Esophagus squamous epithelium (tissue), 5 donors: Measurements from ENCODE around the gene FBLIM1. TPM values are rescaled to one million over a fixed set of nuclear protein-coding genes. Genes with fewer than 3 reads are reported as not detected.
A peak's percentile ranks its signal among the peaks of the same experiment; 100 is the strongest.

ENCODE experiments used
- DNase-seq: peaks from one replicate; lab custom pipeline; 2025; lab: John Stamatoyannopoulos, UW
- H3K27ac ChIP-seq, 4 donors: fragments of 200-600 bp; sonication (generic); one replicate each; pipeline ENCODE4 v1.5.1; 2016 to 2019; ENCODE audit warnings: mild to moderate bottlenecking in 1 of 4
- H3K27me3 ChIP-seq, 4 donors: fragments of 200-600 bp; sonication (generic); 1 replicate in 3 of 4; 2 replicates in 1 of 4; pipeline versions ENCODE4 v1.5.1 to v1.6.0; 2017 to 2021; ENCODE audit warnings: antibody characterized with exemption in 1 of 4
- H3K36me3 ChIP-seq, 3 donors: fragments of 200-600 bp; sonication (generic); one replicate each; pipeline ENCODE4 v1.5.1; 2016 to 2019
- H3K4me1 ChIP-seq, 3 donors: fragments of 200-600 bp; sonication (generic); one replicate each; pipeline ENCODE4 v1.5.1; 2017 to 2019
- H3K4me3 ChIP-seq, 4 donors: fragments of 200-600 bp; sonication (generic); 1 replicate in 3 of 4; 2 replicates in 1 of 4; pipeline ENCODE4 v1.5.1; 2016 to 2019; ENCODE audit warnings: mild to moderate bottlenecking in 2 of 4, moderate library complexity in 1 of 4
- H3K9me3 ChIP-seq, 3 donors: fragments of 200-600 bp; sonication (generic); one replicate each; pipeline ENCODE4 v1.5.1; 2016 to 2019
- CTCF ChIP-seq, 6 experiments: fragments of 450-650 bp in 4 of 6; fragments of 200-600 bp in 2 of 6; sonication (generic) in 2 of 6; IDR thresholded peaks; one replicate each; pipeline ENCODE4 v1.5.1; 2016 to 2019; ENCODE audit warnings: antibody characterized with exemption in 6 of 6, mild to moderate bottlenecking in 4 of 6, moderate library complexity in 4 of 6
- POLR2A ChIP-seq, 4 donors: fragments of 450-650 bp; IDR thresholded peaks; one replicate each; pipeline ENCODE4 v1.6.1; 2017; ENCODE audit warnings: antibody characterized with exemption in 4 of 4, mild to moderate bottlenecking in 4 of 4, moderate library complexity in 3 of 4
- WGBS, 2 donors: methylation state at CpG; one replicate each; pipeline ENCODE4 v1.1.5; 2018; 5-methylcytosine and 5-hydroxymethylcytosine counted together
- intact Hi-C: fragments of 100-400 bp; cut with DNase I; formaldehyde crosslinking; loops from one replicate; pipeline ENCODE4 v1.15.0; 2022
- total RNA-seq, 4 donors: library from RNA; depleted of rRNA; stranded (reverse); fragments of >200 nt; gene quantifications; one replicate each; pipeline ENCODE4 v1.1.0, GENCODE V29; 2016
- donor health status: DM: yes; HTN: yes; CAD: no.

FBLIM1 gene
- total RNA-seq, 4 donors from 2014 or later: 28.2 to 46.0 (median 29.4) TPM

GRCh38 chr1:15727021-15727420 is 31.6 kb upstream of the FBLIM1 start:
- Histone ChIP-seq H3K36me3 (peaks cover 59 to 100% (median 72%) of the 10 kb centered on the region in 3 donors), H3K27me3 (no peaks in the 10 kb centered on the region), H3K4me1 (no peaks in the 10 kb centered on the region), H3K27ac (no peak overlapping the region), H3K9me3 (no peaks in the 10 kb centered on the region), H3K4me3 (no peak overlapping the region)
- DNase-seq: no peak
- TF ChIP-seq POLR2A (IDR thresholded peaks at IDR 0.05) (no peak), CTCF (IDR thresholded peaks at IDR 0.05) (no peak)
- intact Hi-C loops: no loop called here
- 93% methylated on average over 3 of the region's 21 CpGs; no CpG with 5 or more reads in 1 of the 2 donors for WGBS, 2 donors

GRCh38 chr1:15727424-15727823 is 31.2 kb upstream of the FBLIM1 start:
- Histone ChIP-seq H3K4me3 (no peak overlapping the region), H3K4me1 (peaks cover 0 to 3% (median under 1%) of the 10 kb centered on the region in 3 donors), H3K27ac (no peak overlapping the region), H3K9me3 (no peaks in the 10 kb centered on the region), H3K27me3 (no peaks in the 10 kb centered on the region), H3K36me3 (peaks cover 59 to 100% (median 76%) of the 10 kb centered on the region in 3 donors)
- DNase-seq: no peak
- 77% methylated on average over 5 of the region's 13 CpGs; no CpG with 5 or more reads in 1 of the 2 donors for WGBS, 2 donors
- no peak for TF ChIP-seq POLR2A (IDR thresholded peaks at IDR 0.05)
- no peak for TF ChIP-seq CTCF (IDR thresholded peaks at IDR 0.05)
- intact Hi-C loops: no loop called here

DNA sequence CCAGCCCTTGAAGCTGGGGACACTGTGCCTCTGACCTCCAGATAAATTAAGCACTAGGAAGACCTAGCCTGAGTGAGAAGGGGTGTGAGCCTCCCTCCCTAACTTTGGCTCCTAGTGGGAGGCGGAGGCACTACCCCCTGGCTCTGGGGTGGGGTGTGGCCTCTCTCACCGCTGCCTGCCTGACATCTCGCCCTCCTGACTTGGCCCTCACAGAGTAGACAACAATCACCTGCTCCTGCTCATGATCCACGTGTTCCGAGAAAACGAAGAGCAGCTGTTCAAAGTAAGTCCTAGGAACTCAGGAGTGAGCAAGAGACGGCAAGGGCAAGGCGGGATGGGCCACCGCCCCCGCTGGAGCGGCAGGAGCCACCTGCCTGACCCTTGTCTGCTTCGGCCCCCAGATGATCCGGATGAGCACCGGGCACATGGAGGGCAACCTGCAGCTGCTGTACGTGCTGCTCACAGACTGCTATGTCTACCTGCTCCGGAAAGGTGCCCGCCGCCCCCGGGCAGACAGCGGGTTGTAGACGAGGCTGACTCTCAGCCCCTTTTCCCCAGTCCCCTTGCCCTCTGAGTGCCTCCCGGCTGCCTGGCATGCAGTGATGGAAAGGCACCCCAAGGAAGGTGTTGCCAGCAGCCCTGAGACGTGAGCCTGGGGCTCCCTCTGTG is 30.6 kb upstream of the FBLIM1 start:
- intact Hi-C loops: no loop called here
- H3K9me3 ChIP-seq: no peaks in the 10 kb centered on the region
- no peak for TF ChIP-seq CTCF (IDR thresholded peaks at IDR 0.05)
- no peak for TF ChIP-seq POLR2A (IDR thresholded peaks at IDR 0.05)

GRCh38 chr1:15728937-15729657 is 29.5 kb upstream of the FBLIM1 start:
- no peak for DNase-seq
- H3K27ac ChIP-seq: peak overlapping the region in 1 of 4 donors; percentile 20
- TF ChIP-seq CTCF (IDR thresholded peaks at IDR 0.05) (no peak), POLR2A (IDR thresholded peaks at IDR 0.05) (no peak)
- WGBS, 2 donors: 73 to 85% methylated on average over 3 to 8 of the region's 22 CpGs
- intact Hi-C loops: no loop called here
- H3K36me3 ChIP-seq: peaks cover 63 to 100% (median 91%) of the 10 kb centered on the region in 3 donors
- H3K4me3 ChIP-seq: no peak overlapping the region
- peaks cover 0 to 17% (median 10%) of the 10 kb centered on the region in 3 donors for H3K4me1 ChIP-seq
- H3K27me3 ChIP-seq: no peaks in the 10 kb centered on the region
- H3K9me3 ChIP-seq: no peaks in the 10 kb centered on the region

More for the DNA sequence above, 30.6 kb upstream of the FBLIM1 start:
- H3K4me3 ChIP-seq: no peak overlapping the region
- peaks cover 0 to 9% (median 5%) of the 10 kb centered on the region in 3 donors for H3K4me1 ChIP-seq
- 88 to 89% methylated on average over 3 of the region's 23 CpGs for WGBS, 2 donors
- H3K36me3 ChIP-seq: peaks cover 54 to 100% (median 81%) of the 10 kb centered on the region in 3 donors
- H3K27ac ChIP-seq: no peak overlapping the region
- DNase-seq: no peak
- H3K27me3 ChIP-seq: no peaks in the 10 kb centered on the region

- intact Hi-C loops: no loop called here
- WGBS, 2 donors: 83 to 86% methylated on average over 1 to 8 of the region's 16 CpGs
- Histone ChIP-seq H3K4me3 (no peak overlapping the region), H3K9me3 (no peaks in the 10 kb centered on the region), H3K27ac (no peak overlapping the region), H3K27me3 (no peaks in the 10 kb centered on the region), H3K4me1 (peaks cover 7 to 30% (median 17%) of the 10 kb centered on the region in 3 donors), H3K36me3 (peaks cover 72 to 99% (median 84%) of the 10 kb centered on the region in 3 donors)
- DNase-seq: no peak
- TF ChIP-seq POLR2A (IDR thresholded peaks at IDR 0.05) (no peak), CTCF (IDR thresholded peaks at IDR 0.05) (no peak)
These were observed 28.2 kb upstream of the FBLIM1 start for GRCh38 chr1:15730423-15730822.
